Ectodermal cell (in vitro differentiated cells): ENCODE data around the gene IL1RL2.

Source experiments
- H3K27ac ChIP-seq: 2 replicates; pipeline ENCODE4 v1.7.0; 2013; ENCODE audit warnings: mild to moderate bottlenecking, low read depth, low read length; ENCODE audit not compliant: insufficient read depth, poor library complexity, severe bottlenecking
- H3K27me3 ChIP-seq: 2 replicates; pipeline ENCODE4 v1.7.0; 2013; ENCODE audit warnings: mild to moderate bottlenecking, low read length; ENCODE audit not compliant: insufficient read depth, control insufficient read depth, poor library complexity, severe bottlenecking
- H3K36me3 ChIP-seq: one replicate; pipeline ENCODE4 v1.7.0; 2013; ENCODE audit warnings: low read length; ENCODE audit not compliant: control insufficient read depth, insufficient read depth
- H3K4me1 ChIP-seq: one replicate; pipeline ENCODE4 v1.7.0; 2013; ENCODE audit warnings: low read length; ENCODE audit not compliant: control insufficient read depth, insufficient read depth
- H3K4me3 ChIP-seq: 2 replicates; pipeline ENCODE4 v1.7.0; 2013; ENCODE audit warnings: low read depth, low read length, control low read depth; ENCODE audit not compliant: insufficient read depth
- H3K9me3 ChIP-seq: 2 replicates; pipeline ENCODE4 v1.7.0; 2013; ENCODE audit warnings: mild to moderate bottlenecking, low read length, moderate library complexity; ENCODE audit not compliant: control insufficient read depth
- WGBS, 2 experiments: methylation state at CpG; one replicate each; pipeline ENCODE4 v1.1.7; 2013; ENCODE audit warnings: missing lambda C conversion rate in 2 of 2; 5-methylcytosine and 5-hydroxymethylcytosine counted together

Gene IL1RL2

GRCh38 chr2:102224824-102225739 lies 38.3 kb downstream of the IL1RL2 start:
- Histone ChIP-seq H3K27ac (no peak overlapping the region), H3K4me1 (peaks cover 19% of the 10 kb centered on the region), H3K9me3 (no peaks in the 10 kb centered on the region), H3K4me3 (no peak overlapping the region), H3K36me3 (no peaks in the 10 kb centered on the region), H3K27me3 (no peaks in the 10 kb centered on the region)
- WGBS, 2 experiments = 78 to 84% methylated on average over 7 to 8 of the region's 8 CpGs

GRCh38 chr2:102226171-102226570 lies 39.3 kb downstream of the IL1RL2 start:
- Histone ChIP-seq H3K36me3 (no peaks in the 10 kb centered on the region), H3K4me1 (peaks cover 19% of the 10 kb centered on the region), H3K4me3 (no peak overlapping the region), H3K9me3 (no peaks in the 10 kb centered on the region), H3K27me3 (no peaks in the 10 kb centered on the region), H3K27ac (no peak overlapping the region)
- WGBS, 2 experiments = 95 to 96% methylated on average over 6 of the region's 6 CpGs

- H3K36me3 ChIP-seq = no peaks in the 10 kb centered on the region
- H3K4me3 ChIP-seq = no peak overlapping the region
- no peaks in the 10 kb centered on the region for H3K9me3 ChIP-seq
- H3K4me1 ChIP-seq = peaks cover 19% of the 10 kb centered on the region
- WGBS, 2 experiments = 83 to 84% methylated on average over 7 of the region's 7 CpGs
- H3K27me3 ChIP-seq = no peaks in the 10 kb centered on the region
- no peak overlapping the region for H3K27ac ChIP-seq
Measured at GRCh38 chr2:102226612-102227391, 40.0 kb downstream of the IL1RL2 start.

GRCh38 chr2:102229141-102229769 lies 42.4 kb downstream of the IL1RL2 start:
- Histone ChIP-seq H3K27ac (no peak overlapping the region), H3K9me3 (no peaks in the 10 kb centered on the region), H3K36me3 (no peaks in the 10 kb centered on the region), H3K27me3 (no peaks in the 10 kb centered on the region), H3K4me1 (peaks cover 19% of the 10 kb centered on the region), H3K4me3 (no peak overlapping the region)
- 86 to 90% methylated on average over 6 of the region's 6 CpGs for WGBS, 2 experiments

- Histone ChIP-seq H3K4me1 (peaks cover 19% of the 10 kb centered on the region), H3K4me3 (no peak overlapping the region), H3K27ac (no peak overlapping the region), H3K36me3 (no peaks in the 10 kb centered on the region), H3K9me3 (no peaks in the 10 kb centered on the region), H3K27me3 (no peaks in the 10 kb centered on the region)
- WGBS, 2 experiments = 95% methylated on average over 9 of the region's 9 CpGs
Measured at GRCh38 chr2:102230410-102230909, 43.6 kb downstream of the IL1RL2 start.

- 86 to 89% methylated on average over 9 to 11 of the region's 11 CpGs for WGBS, 2 experiments
- Histone ChIP-seq H3K4me1 (peaks cover 4% of the 10 kb centered on the region), H3K27me3 (no peaks in the 10 kb centered on the region), H3K4me3 (no peak overlapping the region), H3K36me3 (no peaks in the 10 kb centered on the region), H3K27ac (no peak overlapping the region), H3K9me3 (no peaks in the 10 kb centered on the region)
Measured at GRCh38 chr2:102233132-102233884, 46.5 kb downstream of the IL1RL2 start.

GRCh38 chr2:102235042-102235473 lies 48.2 kb downstream of the IL1RL2 start:
- Histone ChIP-seq H3K36me3 (no peaks in the 10 kb centered on the region), H3K4me1 (no peaks in the 10 kb centered on the region), H3K9me3 (no peaks in the 10 kb centered on the region), H3K27me3 (no peaks in the 10 kb centered on the region), H3K4me3 (no peak overlapping the region), H3K27ac (no peak overlapping the region)
- 95% methylated on average over 18 of the region's 18 CpGs for WGBS, 2 experiments

GRCh38 chr2:102235491-102235890 lies 48.7 kb downstream of the IL1RL2 start:
- Histone ChIP-seq H3K27me3 (no peaks in the 10 kb centered on the region), H3K27ac (no peak overlapping the region), H3K4me1 (no peaks in the 10 kb centered on the region), H3K36me3 (no peaks in the 10 kb centered on the region), H3K4me3 (no peak overlapping the region), H3K9me3 (no peaks in the 10 kb centered on the region)
- 87% methylated on average over 5 of the region's 5 CpGs for WGBS, 2 experiments

GRCh38 chr2:102236132-102236531 lies 49.3 kb downstream of the IL1RL2 start:
- Histone ChIP-seq H3K4me3 (no peak overlapping the region), H3K36me3 (no peaks in the 10 kb centered on the region), H3K4me1 (no peaks in the 10 kb centered on the region), H3K27me3 (peaks cover 3% of the 10 kb centered on the region), H3K27ac (no peak overlapping the region), H3K9me3 (no peaks in the 10 kb centered on the region)
- WGBS, 2 experiments = 81 to 87% methylated on average over 5 of the region's 5 CpGs
